GM19463 (cell line): ENCODE results near the gene DPP3.
A peak's percentile ranks its signal among the peaks of the same experiment; 100 is the strongest.
"Not testable (repeated sequence)": the region's sequence is repeated elsewhere in the genome, so short reads cannot be mapped to it uniquely, and the experiment has no call there.

Experiments used
- ATAC-seq: cut with Tn5 transposase; IDR thresholded peaks from one replicate; pipeline ENCODE4 v1.9.1; 2021; ENCODE audit warnings: mild to moderate bottlenecking, moderate library complexity; ENCODE audit not compliant: unreplicated experiment

Gene DPP3

GRCh38 chr11:66529655-66530054, 49.4 kb downstream of the DPP3 start:
- ATAC-seq, result no peak

- ATAC-seq, result no peak
Observed at GRCh38 chr11:66530927-66531709, 50.9 kb downstream of the DPP3 start.

GRCh38 chr11:66531841-66532240, 51.6 kb downstream of the DPP3 start:
- ATAC-seq, result no peak

- no peak for ATAC-seq
Observed at GRCh38 chr11:66532784-66533183, 52.5 kb downstream of the DPP3 start.

- no peak for ATAC-seq
Observed at GRCh38 chr11:66539170-66539869, 59.1 kb downstream of the DPP3 start.

- ATAC-seq, result no peak
Observed at GRCh38 chr11:66539870-66540213, 59.6 kb downstream of the DPP3 start.

- not testable (repeated sequence) for ATAC-seq
Observed at GRCh38 chr11:66540598-66540997, 60.4 kb downstream of the DPP3 start.

- ATAC-seq, result no peak
Observed at GRCh38 chr11:66541892-66542291, 61.7 kb downstream of the DPP3 start.

GRCh38 chr11:66542362-66542761, 62.1 kb downstream of the DPP3 start:
- no peak for ATAC-seq

GRCh38 chr11:66543263-66544107, 63.3 kb downstream of the DPP3 start:
- ATAC-seq, result no peak

GRCh38 chr11:66544952-66545351, 64.7 kb downstream of the DPP3 start:
- not testable (repeated sequence) for ATAC-seq

GRCh38 chr11:66545701-66546367, 65.6 kb downstream of the DPP3 start, which contains the start of gene ZDHHC24:
Gene ZDHHC24, minus strand, starts transcription at chr11:66546048. Its CDS starts 45 bp downstream, at chr11:66546003.
- peak; percentile 92 for ATAC-seq

GRCh38 chr11:66546368-66546965, 66.2 kb downstream of the DPP3 start, which contains the start of gene ACTN3:
Gene ACTN3, plus strand, starts transcription at chr11:66546903. Its CDS starts 35 bp downstream, at chr11:66546938.
- no peak for ATAC-seq

GRCh38 chr11:66546966-66547661, 66.9 kb downstream of the DPP3 start:
- ATAC-seq, result no peak

GRCh38 chr11:66547662-66548009, 67.4 kb downstream of the DPP3 start:
- ATAC-seq, result no peak

GRCh38 chr11:66548041-66548440, 67.8 kb downstream of the DPP3 start:
- no peak for ATAC-seq

GRCh38 chr11:66548774-66549630, 68.8 kb downstream of the DPP3 start:
- no peak for ATAC-seq

GRCh38 chr11:66549696-66550095, 69.5 kb downstream of the DPP3 start:
- ATAC-seq, result no peak

GRCh38 chr11:66550887-66551286, 70.7 kb downstream of the DPP3 start:
- no peak for ATAC-seq
